GM18873 (cell line): ENCODE results near the gene TOMT.

Experiments used
- ATAC-seq: cut with Tn5 transposase; IDR thresholded peaks from one replicate; pipeline ENCODE4 v1.9.1; 2021; ENCODE audit warnings: mild to moderate bottlenecking, moderate library complexity, moderate number of reproducible peaks; ENCODE audit not compliant: unreplicated experiment, low FRiP score

TOMT gene

DNA sequence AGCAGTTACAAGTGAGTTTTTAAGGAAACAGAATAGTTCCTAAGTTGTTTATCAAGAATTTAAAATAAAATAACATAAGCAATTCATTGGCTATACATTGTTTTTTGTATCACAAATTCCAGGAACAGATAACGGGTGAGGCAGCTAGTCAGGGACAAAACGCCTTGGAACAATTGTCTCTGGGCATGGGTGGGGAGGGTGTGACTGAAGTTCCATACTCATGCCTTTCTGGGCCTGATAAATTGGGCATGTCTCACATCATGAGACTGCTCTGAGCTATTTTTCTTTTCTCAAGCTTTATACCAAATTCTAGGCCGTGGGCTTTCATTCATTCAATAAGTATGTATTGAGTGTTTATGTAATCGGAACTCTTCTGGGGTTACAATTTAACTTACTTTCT, 51.4 kb downstream of the TOMT start:
- no peak for ATAC-seq
